HUES6 (cell line): ENCODE results near the gene GSK3A.
A peak's percentile ranks its signal among the peaks of the same experiment; 100 is the strongest.

ENCODE experiments used
- H3K27ac ChIP-seq: 2 replicates; pipeline ENCODE4 v1.7.0; 2013; ENCODE audit warnings: low read depth, mild to moderate bottlenecking, low read length, inconsistent platforms
- H3K27me3 ChIP-seq: 2 replicates; pipeline ENCODE4 v1.6.1; 2013; ENCODE audit warnings: low read length; ENCODE audit not compliant: control insufficient read depth, insufficient read depth
- H3K36me3 ChIP-seq: 2 replicates; pipeline ENCODE4 v1.6.1; 2013; ENCODE audit warnings: low read length; ENCODE audit not compliant: control insufficient read depth, insufficient read depth
- H3K4me1 ChIP-seq: 2 replicates; pipeline ENCODE4 v1.6.1; 2013; ENCODE audit warnings: low read length; ENCODE audit not compliant: control insufficient read depth, insufficient read depth
- H3K4me3 ChIP-seq: 2 replicates; pipeline ENCODE4 v1.5.1; 2013; ENCODE audit warnings: low read depth, low read length
- H3K9ac ChIP-seq: one replicate; pipeline ENCODE4 v1.6.1; 2013; ENCODE audit warnings: mild to moderate bottlenecking, low read length
- H3K9me3 ChIP-seq: 2 replicates; pipeline ENCODE4 v1.6.1; 2013; ENCODE audit warnings: low read depth, low read length; ENCODE audit not compliant: control insufficient read depth, insufficient read depth

The GSK3A gene

GRCh38 chr19:42229855-42230351 lies 12.5 kb downstream of the GSK3A start:
- Histone ChIP-seq H3K9ac (no peak overlapping the region), H3K4me1 (no peaks in the 10 kb centered on the region), H3K9me3 (no peaks in the 10 kb centered on the region), H3K27me3 (no peaks in the 10 kb centered on the region), H3K27ac (no peak overlapping the region), H3K36me3 (peaks cover 92% of the 10 kb centered on the region), H3K4me3 (no peak overlapping the region)

DNA sequence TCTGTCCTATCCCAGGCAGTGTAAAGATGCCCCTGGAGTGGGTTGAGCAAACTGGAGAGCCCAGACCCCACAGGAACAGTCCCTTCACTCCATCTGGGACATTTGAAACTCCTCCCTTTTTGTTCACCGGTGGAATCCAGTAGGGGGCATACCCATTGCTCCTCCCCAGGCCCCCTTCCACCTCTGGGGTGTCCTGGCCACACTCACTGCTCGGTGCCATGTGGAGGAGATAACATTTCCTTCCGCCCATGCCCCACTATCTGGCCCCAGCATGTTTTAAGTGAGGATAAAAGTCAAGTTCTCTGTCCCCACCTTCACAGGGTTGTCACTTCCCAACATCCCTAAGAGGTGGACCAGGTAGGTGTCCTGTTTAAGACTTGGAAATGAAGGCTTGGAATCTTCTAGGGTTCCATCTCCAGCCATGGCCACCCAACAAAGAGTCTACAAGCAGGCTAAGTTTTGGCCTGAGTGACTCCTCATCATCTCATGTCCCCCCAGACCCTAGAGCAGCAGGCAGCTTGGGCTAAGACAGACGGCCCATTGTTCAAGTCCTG lies 13.0 kb downstream of the GSK3A start:
- Histone ChIP-seq H3K27ac (no peak overlapping the region), H3K9ac (no peak overlapping the region), H3K36me3 (peaks cover 92% of the 10 kb centered on the region), H3K4me3 (no peak overlapping the region), H3K4me1 (no peaks in the 10 kb centered on the region), H3K27me3 (no peaks in the 10 kb centered on the region), H3K9me3 (no peaks in the 10 kb centered on the region)

- no peaks in the 10 kb centered on the region for H3K27me3 ChIP-seq
- no peak overlapping the region for H3K4me3 ChIP-seq
- H3K27ac ChIP-seq: no peak overlapping the region
- H3K4me1 ChIP-seq: no peaks in the 10 kb centered on the region
- no peak overlapping the region for H3K9ac ChIP-seq
- H3K36me3 ChIP-seq: peaks cover 89% of the 10 kb centered on the region
- no peaks in the 10 kb centered on the region for H3K9me3 ChIP-seq
These were observed 13.8 kb downstream of the GSK3A start for GRCh38 chr19:42228641-42229040.

DNA sequence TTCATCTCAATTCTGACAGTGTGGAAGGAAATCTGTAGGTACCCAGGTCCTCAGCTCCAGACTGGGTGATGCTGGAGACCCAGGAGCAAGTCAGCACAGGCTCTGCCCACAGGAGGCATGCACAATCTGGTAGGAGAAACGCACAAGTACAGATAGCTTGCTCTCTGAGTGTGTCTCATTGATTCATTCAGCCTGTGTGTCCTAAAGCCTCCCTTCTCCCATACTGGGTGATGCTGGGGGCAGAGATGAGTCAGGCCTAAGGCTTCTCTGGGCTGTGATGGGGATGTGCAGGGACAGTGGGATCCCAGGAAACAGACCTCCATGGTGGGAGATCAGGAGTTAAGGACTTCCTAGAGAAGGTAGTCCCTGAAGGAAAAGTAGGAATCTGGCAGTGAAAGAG lies 15.5 kb downstream of the GSK3A start:
- no peak overlapping the region for H3K4me3 ChIP-seq
- H3K4me1 ChIP-seq: no peaks in the 10 kb centered on the region
- no peak overlapping the region for H3K27ac ChIP-seq
- H3K9me3 ChIP-seq: no peaks in the 10 kb centered on the region
- H3K27me3 ChIP-seq: no peaks in the 10 kb centered on the region
- H3K36me3 ChIP-seq: peaks cover 80% of the 10 kb centered on the region
- H3K9ac ChIP-seq: no peak overlapping the region

- Histone ChIP-seq H3K4me3 (no peak overlapping the region), H3K36me3 (peaks cover 69% of the 10 kb centered on the region), H3K4me1 (0 out of 2 replicates have a peak, but pooled peaks cover 3% of the 10 kb centered on the region), H3K9ac (no peak overlapping the region), H3K9me3 (no peaks in the 10 kb centered on the region), H3K27ac (no peak overlapping the region), H3K27me3 (no peaks in the 10 kb centered on the region)
These were observed 16.6 kb downstream of the GSK3A start for GRCh38 chr19:42225718-42226292.

GRCh38 chr19:42224940-42225717 lies 17.3 kb downstream of the GSK3A start:
- Histone ChIP-seq H3K4me3 (no peak overlapping the region), H3K9me3 (no peaks in the 10 kb centered on the region), H3K27me3 (no peaks in the 10 kb centered on the region), H3K27ac (no peak overlapping the region), H3K9ac (no peak overlapping the region), H3K36me3 (peaks cover 65% of the 10 kb centered on the region), H3K4me1 (0 out of 2 replicates have a peak, but pooled peaks cover 4% of the 10 kb centered on the region)

GRCh38 chr19:42220751-42221097 lies 21.7 kb downstream of the GSK3A start:
- Histone ChIP-seq H3K9me3 (no peaks in the 10 kb centered on the region), H3K36me3 (peaks cover 26% of the 10 kb centered on the region), H3K27ac (peak overlapping the region; percentile 57; the same call in 1 of the 2 replicates), H3K4me1 (peaks cover 25% of the 10 kb centered on the region), H3K27me3 (no peaks in the 10 kb centered on the region), H3K4me3 (peak overlapping the region; percentile 94), H3K9ac (peak overlapping the region; percentile 88)

GRCh38 chr19:42219812-42220750 lies 22.3 kb downstream of the GSK3A start, which contains the start of gene ZNF526:
Gene ZNF526, plus strand, starts transcription at chr19:42220312. Its CDS starts 4,092 bp downstream, at chr19:42224404.
- H3K27me3 ChIP-seq: no peaks in the 10 kb centered on the region
- peak within 1 kb of the TSS; percentile 94 for H3K4me3 ChIP-seq
- peaks cover 25% of the 10 kb centered on the region for H3K4me1 ChIP-seq
- H3K9me3 ChIP-seq: no peaks in the 10 kb centered on the region
- H3K36me3 ChIP-seq: peaks cover 23% of the 10 kb centered on the region
- H3K27ac ChIP-seq: peak within 1 kb of the TSS; percentile 57; the same call in 1 of the 2 replicates
- H3K9ac ChIP-seq: peak within 1 kb of the TSS; percentile 88

DNA sequence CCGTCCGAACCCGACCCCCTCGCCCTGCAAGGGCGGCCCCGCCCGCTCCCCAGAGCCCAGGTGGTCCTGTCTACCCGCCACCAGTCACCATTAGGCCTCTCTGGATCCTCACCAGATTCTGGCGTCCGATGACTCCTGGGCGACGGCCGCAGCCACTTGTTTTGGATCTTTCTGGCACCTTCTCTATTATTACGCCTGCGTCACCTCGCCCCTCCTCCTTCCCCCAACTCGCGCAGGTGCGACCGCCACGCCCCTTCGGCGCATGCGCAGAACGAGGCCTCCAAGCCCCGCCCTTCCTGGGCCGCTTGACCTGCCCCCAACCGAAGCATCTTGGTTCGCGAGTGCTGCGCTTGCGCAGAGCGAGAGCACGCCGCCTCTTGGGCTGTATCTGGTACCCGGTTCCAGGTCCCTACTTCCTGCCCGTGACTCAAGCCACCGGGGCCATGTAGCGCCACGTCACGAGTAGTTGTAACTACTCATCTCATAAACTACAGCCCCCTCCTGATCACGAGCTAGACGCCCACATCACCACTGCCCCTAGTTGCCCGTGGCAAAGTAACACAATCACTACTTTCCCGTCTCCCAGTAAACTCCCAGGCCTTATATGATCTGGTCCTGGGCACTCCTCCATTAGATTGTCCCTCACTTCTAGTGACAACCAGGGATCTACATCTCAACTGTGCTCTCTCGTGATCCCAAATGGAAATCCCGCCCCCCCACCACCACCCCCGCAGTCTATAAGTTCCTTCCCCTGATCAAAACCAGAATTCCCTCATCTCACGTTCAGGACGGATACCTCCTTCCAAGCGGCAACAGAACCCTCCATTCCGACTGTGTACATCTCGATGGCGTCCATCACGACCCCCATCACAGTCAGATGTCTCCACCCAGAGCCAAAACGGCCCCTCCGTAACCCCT lies 24.6 kb downstream of the GSK3A start, which contains the start of gene DEDD2:
Gene DEDD2 (minus strand): TSS at position 158 of the 918 bp plus-strand sequence. CDS start 670 bp downstream, outside the sequence.
- H3K9ac ChIP-seq: peak within 1 kb of the TSS; percentile 86
- H3K9me3 ChIP-seq: no peaks in the 10 kb centered on the region
- peak within 1 kb of the TSS; percentile 91 for H3K27ac ChIP-seq
- H3K36me3 ChIP-seq: peaks cover 32% of the 10 kb centered on the region
- H3K4me3 ChIP-seq: peak within 1 kb of the TSS; percentile 75
- H3K27me3 ChIP-seq: no peaks in the 10 kb centered on the region
- peaks cover 25% of the 10 kb centered on the region for H3K4me1 ChIP-seq
